Prostate gland (tissue), 2 donors: ENCODE measurements around the gene MRPL3. TPM values are rescaled to one million over a fixed set of nuclear protein-coding genes. Genes with fewer than 3 reads are reported as not detected.
"Not testable (repeated sequence)": the region's sequence is repeated elsewhere in the genome, so short reads cannot be mapped to it uniquely, and the experiment has no call there.

ENCODE experiments used
- DNase-seq: peaks from one replicate; pipeline ENCODE4 v3.0.0-alpha.2; 2019; ENCODE audit warnings: low spot score
- H3K27ac ChIP-seq, 2 donors: fragments of 200-600 bp; sonication (generic); 2 replicates each; pipeline ENCODE4 v1.5.1; 2017 to 2019
- H3K27me3 ChIP-seq: fragments of 200-600 bp; sonication (generic); replicated peaks from 2 replicates; pipeline ENCODE4 v1.5.1; 2019; ENCODE audit not compliant: insufficient read depth
- H3K36me3 ChIP-seq, 2 donors: fragments of 200-600 bp; sonication (generic); 1 replicate in 1 of 2; 2 replicates in 1 of 2; pipeline versions ENCODE4 v1.5.1 to v1.8.1; 2017 to 2019
- H3K4me1 ChIP-seq: fragments of 200-600 bp; sonication (generic); replicated peaks from 2 replicates; pipeline ENCODE4 v1.5.1; 2019
- H3K4me3 ChIP-seq, 2 donors: fragments of 200-600 bp; sonication (generic); 2 replicates each; pipeline ENCODE4 v1.5.1; 2017 to 2019
- H3K9me3 ChIP-seq: fragments of 200-600 bp; sonication (generic); 2 replicates; pipeline ENCODE4 v1.5.1; 2017
- CTCF ChIP-seq, 4 experiments: fragments of 200-600 bp in 2 of 4; fragments of 450-650 bp in 2 of 4; sonication (generic) in 2 of 4; IDR thresholded peaks; 1 replicate in 3 of 4; 2 replicates in 1 of 4; pipeline ENCODE4 v1.5.1; 2016 to 2019; ENCODE audit warnings: antibody characterized with exemption in 4 of 4, mild to moderate bottlenecking in 2 of 4, moderate library complexity in 2 of 4
- POLR2A ChIP-seq: fragments of 450-650 bp; IDR thresholded peaks from one replicate; pipeline ENCODE4 v1.6.1; 2016; ENCODE audit warnings: antibody characterized with exemption, mild to moderate bottlenecking
- POLR2AphosphoS5 ChIP-seq: sonication (generic); formaldehyde crosslinking; IDR thresholded peaks from one replicate; pipeline ENCODE4 v1.6.1; 2017; ENCODE audit warnings: antibody characterized with exemption
- WGBS: methylation state at CpG from one replicate; pipeline ENCODE4 v1.1.5; 2018; 5-methylcytosine and 5-hydroxymethylcytosine counted together
- intact Hi-C: fragments of 100-400 bp; cut with DNase I; formaldehyde crosslinking; loops from one replicate; pipeline ENCODE4 v1.14.2; 2022
- total RNA-seq, 2 donors: library from RNA; depleted of rRNA; stranded (reverse); fragments of >200 nt; gene quantifications; one replicate each; pipeline ENCODE4 v1.1.0, GENCODE V29; 2016

Gene MRPL3
- total RNA-seq, 2 donors from 2014 or later: 73.0 to 90.8 TPM

DNA sequence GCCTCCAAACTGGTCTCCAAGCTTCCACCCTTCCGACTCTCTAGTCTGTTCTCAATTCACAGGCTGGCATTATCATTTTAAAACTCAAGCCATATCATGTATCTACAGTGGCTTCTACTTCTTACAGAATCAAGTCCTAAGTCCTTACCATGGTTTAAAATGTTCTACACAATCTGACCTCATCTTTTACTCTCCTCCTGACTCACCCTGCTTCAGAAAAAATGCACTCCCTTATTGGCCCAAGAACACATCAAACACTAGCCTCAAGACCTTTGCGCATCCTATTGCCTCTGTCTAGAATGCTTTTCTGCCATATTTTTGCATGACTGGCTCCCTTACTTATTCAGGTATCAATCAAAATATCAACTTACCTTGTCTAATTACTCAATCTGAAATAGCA lies 11.0 kb downstream of the MRPL3 start:
- no peak for DNase-seq
- intact Hi-C loops: no loop called here
- H3K27me3 ChIP-seq: no peaks in the 10 kb centered on the region
- no peaks in the 10 kb centered on the region for H3K9me3 ChIP-seq
- H3K27ac ChIP-seq: no peak overlapping the region
- WGBS: 97% methylated on average over 2 of the region's 2 CpGs
- no peak overlapping the region for H3K4me3 ChIP-seq
- no peaks in the 10 kb centered on the region for H3K4me1 ChIP-seq
- no peak for TF ChIP-seq POLR2A
- no peak for TF ChIP-seq CTCF (IDR thresholded peaks at IDR 0.05)
- no peak for TF ChIP-seq POLR2AphosphoS5
- H3K36me3 ChIP-seq: no peaks in the 10 kb centered on the region

DNA sequence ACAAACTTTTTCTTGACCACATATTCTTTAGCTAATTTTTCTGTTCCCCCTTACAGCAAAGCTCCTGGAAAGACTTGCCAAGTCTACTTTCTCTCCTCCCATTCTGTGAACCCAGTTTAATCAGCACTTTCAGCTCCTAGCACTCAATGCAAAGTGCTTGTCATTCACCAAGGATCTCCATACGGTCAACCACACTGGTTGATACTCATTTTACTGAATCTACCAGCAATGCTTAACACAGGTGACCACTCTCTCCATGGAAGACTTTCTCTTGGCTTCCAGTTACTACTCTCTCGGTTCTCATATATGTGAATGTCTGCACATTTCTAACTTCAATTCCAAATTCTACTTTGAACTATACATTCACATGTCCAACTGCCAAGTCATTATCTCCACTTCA lies 11.7 kb downstream of the MRPL3 start:
- no peak for TF ChIP-seq POLR2A
- no peak for TF ChIP-seq CTCF (IDR thresholded peaks at IDR 0.05)
- TF ChIP-seq POLR2AphosphoS5: no peak
- 93% methylated on average over 2 of the region's 2 CpGs for WGBS
- no peaks in the 10 kb centered on the region for H3K36me3 ChIP-seq

GRCh38 chr3:131486545-131486944 lies 16.2 kb downstream of the MRPL3 start:
- 90% methylated on average over 3 of the region's 3 CpGs for WGBS
- intact Hi-C loops, H3K9me3 ChIP-seq, DNase-seq, H3K36me3 ChIP-seq, H3K27me3 ChIP-seq, H3K4me3 ChIP-seq, H3K4me1 ChIP-seq, H3K27ac ChIP-seq: not testable (repeated sequence)

More for the DNA sequence above, 11.7 kb downstream of the MRPL3 start:
- Histone ChIP-seq H3K9me3 (no peaks in the 10 kb centered on the region), H3K4me3 (no peak overlapping the region), H3K27ac (no peak overlapping the region), H3K4me1 (no peaks in the 10 kb centered on the region), H3K27me3 (no peaks in the 10 kb centered on the region)
- no peak for DNase-seq
- intact Hi-C loops: no loop called here

- Histone ChIP-seq H3K36me3 (no peaks in the 10 kb centered on the region), H3K4me3 (no peak overlapping the region), H3K27ac (no peak overlapping the region), H3K9me3 (no peaks in the 10 kb centered on the region), H3K4me1 (no peaks in the 10 kb centered on the region), H3K27me3 (no peaks in the 10 kb centered on the region)
- TF ChIP-seq CTCF (IDR thresholded peaks at IDR 0.05): no peak
- no peak for TF ChIP-seq POLR2A
- TF ChIP-seq POLR2AphosphoS5: no peak
- intact Hi-C loops: no loop called here
- WGBS: 92% methylated on average over 1 of the region's 1 CpG
- DNase-seq: no peak
These were observed 17.7 kb downstream of the MRPL3 start for GRCh38 chr3:131485119-131485518.

- no peaks in the 10 kb centered on the region for H3K36me3 ChIP-seq
- TF ChIP-seq POLR2A (no peak), CTCF (IDR thresholded peaks at IDR 0.05) (no peak), POLR2AphosphoS5 (no peak)
- H3K4me3 ChIP-seq: no peak overlapping the region
- H3K4me1 ChIP-seq: no peaks in the 10 kb centered on the region
- WGBS: 68% methylated on average over 4 of the region's 4 CpGs
- H3K9me3 ChIP-seq: no peaks in the 10 kb centered on the region
- intact Hi-C loops: no loop called here
- H3K27me3 ChIP-seq: no peaks in the 10 kb centered on the region
- H3K27ac ChIP-seq: no peak overlapping the region
- no peak for DNase-seq
These were observed 18.2 kb downstream of the MRPL3 start for GRCh38 chr3:131484496-131485111.
